Esophagus muscularis mucosa (tissue), 4 donors: ENCODE measurements around the gene RAP2A. TPM values are rescaled to one million over a fixed set of nuclear protein-coding genes. Genes with fewer than 3 reads are reported as not detected.

Source experiments
- DNase-seq: peaks from one replicate; pipeline ENCODE4 v3.0.0-alpha.2; 2017; ENCODE audit errors: extremely low spot score
- H3K27ac ChIP-seq, 4 donors: fragments of 200-600 bp; sonication (generic); replicated peaks in 1 of 4; 1 replicate in 3 of 4; 2 replicates in 1 of 4; pipeline ENCODE4 v1.5.1; 2016 to 2019; ENCODE audit warnings: mild to moderate bottlenecking in 1 of 4
- H3K27me3 ChIP-seq, 4 donors: fragments of 200-600 bp; sonication (generic); one replicate each; pipeline versions ENCODE4 v1.5.1 to v1.6.0; 2016 to 2019
- H3K36me3 ChIP-seq, 4 donors: fragments of 200-600 bp; sonication (generic); one replicate each; pipeline ENCODE4 v1.5.1; 2016 to 2019
- H3K4me1 ChIP-seq, 4 donors: fragments of 200-600 bp; sonication (generic); one replicate each; pipeline ENCODE4 v1.5.1; 2016 to 2019
- H3K4me3 ChIP-seq, 4 donors: fragments of 200-600 bp; sonication (generic); 1 replicate in 2 of 4; 2 replicates in 2 of 4; pipeline ENCODE4 v1.5.1; 2016 to 2019; ENCODE audit warnings: mild to moderate bottlenecking in 4 of 4, moderate library complexity in 1 of 4
- H3K9me3 ChIP-seq, 4 donors: fragments of 200-600 bp; sonication (generic); 1 replicate in 3 of 4; 2 replicates in 1 of 4; pipeline ENCODE4 v1.5.1; 2016 to 2019
- CTCF ChIP-seq, 3 experiments: fragments of 200-600 bp in 2 of 3; fragments of 450-650 bp in 1 of 3; sonication (generic) in 2 of 3; IDR thresholded peaks; one replicate each; pipeline ENCODE4 v1.5.1; 2017 to 2019; ENCODE audit warnings: antibody characterized with exemption in 3 of 3, mild to moderate bottlenecking in 2 of 3, moderate library complexity in 1 of 3
- EP300 ChIP-seq: sonication (generic); formaldehyde crosslinking; IDR thresholded peaks from one replicate; pipeline ENCODE4 v1.6.1; 2017; ENCODE audit warnings: antibody characterized with exemption
- POLR2A ChIP-seq: fragments of 450-650 bp; IDR thresholded peaks from one replicate; pipeline ENCODE4 v1.6.1; 2017; ENCODE audit warnings: antibody characterized with exemption, moderate library complexity, mild to moderate bottlenecking, low read depth
- POLR2AphosphoS5 ChIP-seq, 2 donors: sonication (generic); formaldehyde crosslinking; IDR thresholded peaks; one replicate each; pipeline ENCODE4 v1.6.1; 2017; ENCODE audit warnings: antibody characterized with exemption in 2 of 2
- WGBS: methylation state at CpG from one replicate; pipeline ENCODE4 v1.1.5; 2018; 5-methylcytosine and 5-hydroxymethylcytosine counted together
- intact Hi-C: fragments of 100-400 bp; cut with DNase I; formaldehyde crosslinking; loops from one replicate; pipeline ENCODE4 v1.15.1; 2023
- total RNA-seq, 4 donors: library from RNA; depleted of rRNA; stranded (reverse); fragments of >200 nt; gene quantifications; one replicate each; pipeline versions ENCODE4 v1.1.0 to v1.2.1, GENCODE V29; 2016

Gene RAP2A
- total RNA-seq, 4 donors from 2014 or later = 24.1 to 27.8 (median 26.0) TPM

GRCh38 chr13:97438856-97439595 is 5.1 kb downstream of the RAP2A start:
- 77% methylated on average over 3 of the region's 3 CpGs for WGBS
- H3K9me3 ChIP-seq = no peaks in the 10 kb centered on the region
- intact Hi-C loops = loop anchor here (10.0 kb wide), 1 partner anchor 214 kb away; the partner anchor contains the start of gene MBNL2
- no peaks in the 10 kb centered on the region for H3K27me3 ChIP-seq
- H3K4me3 ChIP-seq = no peak overlapping the region
- H3K27ac ChIP-seq = no peak overlapping the region
- peaks cover 22 to 48% (median 43%) of the 10 kb centered on the region in 4 donors for H3K4me1 ChIP-seq
- peaks cover 0 to 4% (median 0%) of the 10 kb centered on the region in 4 donors for H3K36me3 ChIP-seq
- TF ChIP-seq POLR2AphosphoS5 (IDR thresholded peaks at IDR 0.05) = no peak
- TF ChIP-seq CTCF (IDR thresholded peaks at IDR 0.05) = no peak
- TF ChIP-seq POLR2A = no peak
- no peak for DNase-seq

GRCh38 chr13:97440598-97441170 is 6.7 kb downstream of the RAP2A start:
- Histone ChIP-seq H3K27me3 (no peaks in the 10 kb centered on the region), H3K36me3 (peaks cover 0 to 4% (median 0%) of the 10 kb centered on the region in 4 donors), H3K4me3 (no peak overlapping the region), H3K4me1 (peaks cover 20 to 39% (median 35%) of the 10 kb centered on the region in 4 donors), H3K27ac (no peak overlapping the region), H3K9me3 (no peaks in the 10 kb centered on the region)
- 74% methylated on average over 2 of the region's 2 CpGs for WGBS
- TF ChIP-seq POLR2AphosphoS5 (IDR thresholded peaks at IDR 0.05) (no peak), CTCF (IDR thresholded peaks at IDR 0.05) (no peak), EP300 (no peak), POLR2A (no peak)
- DNase-seq = no peak
- intact Hi-C loops = no loop called here

- DNase-seq = no peak
- Histone ChIP-seq H3K9me3 (no peaks in the 10 kb centered on the region), H3K4me3 (no peak overlapping the region), H3K27ac (no peak overlapping the region), H3K36me3 (peaks cover 0 to 4% (median 0%) of the 10 kb centered on the region in 4 donors), H3K4me1 (peaks cover 14 to 32% (median 29%) of the 10 kb centered on the region in 4 donors), H3K27me3 (no peaks in the 10 kb centered on the region)
- intact Hi-C loops = no loop called here
- no peak for TF ChIP-seq POLR2A
- TF ChIP-seq EP300 = no peak
- no peak for TF ChIP-seq POLR2AphosphoS5 (IDR thresholded peaks at IDR 0.05)
- TF ChIP-seq CTCF (IDR thresholded peaks at IDR 0.05) = no peak
Measured at GRCh38 chr13:97441368-97441767, 7.4 kb downstream of the RAP2A start.

GRCh38 chr13:97445522-97446187 is 11.7 kb downstream of the RAP2A start:
- TF ChIP-seq POLR2AphosphoS5 (IDR thresholded peaks at IDR 0.05) = no peak
- TF ChIP-seq POLR2A = no peak
- TF ChIP-seq CTCF (IDR thresholded peaks at IDR 0.05) = no peak
- no peak for TF ChIP-seq EP300
- DNase-seq = no peak
- Histone ChIP-seq H3K4me3 (no peak overlapping the region), H3K27ac (no peak overlapping the region), H3K4me1 (peaks cover 0 to 4% (median 2%) of the 10 kb centered on the region in 4 donors), H3K36me3 (no peaks in the 10 kb centered on the region), H3K27me3 (no peaks in the 10 kb centered on the region), H3K9me3 (no peaks in the 10 kb centered on the region)
- intact Hi-C loops = no loop called here
